Lower lobe of right lung (tissue), 2 donors: Measurements from ENCODE around the gene MARCKS. TPM values are rescaled to one million over a fixed set of nuclear protein-coding genes. Genes with fewer than 3 reads are reported as not detected.

ENCODE experiments used
- ATAC-seq, 2 donors: fragments of 200-7000 bp; cut with Tn5 transposase; one replicate each; pipeline ENCODE4 v1.9.1; 2020 to 2022; ENCODE audit warnings: mild to moderate bottlenecking in 2 of 2, moderate library complexity in 2 of 2
- DNase-seq: peaks from one replicate; pipeline ENCODE4 v3.0.0-alpha.2; 2020
- H3K27ac ChIP-seq: fragments of 200-600 bp; one replicate; pipeline ENCODE4 v1.8.0; 2022
- H3K27me3 ChIP-seq: fragments of 200-600 bp; one replicate; pipeline ENCODE4 v1.8.0; 2022; ENCODE audit warnings: low read depth
- H3K36me3 ChIP-seq: fragments of 200-600 bp; one replicate; pipeline ENCODE4 v1.8.0; 2022; ENCODE audit warnings: mild to moderate bottlenecking
- H3K4me1 ChIP-seq: fragments of 200-600 bp; one replicate; pipeline ENCODE4 v1.8.0; 2022
- H3K4me3 ChIP-seq: fragments of 200-600 bp; one replicate; pipeline ENCODE4 v1.8.0; 2022; ENCODE audit warnings: mild to moderate bottlenecking
- H3K9me3 ChIP-seq: fragments of 200-600 bp; one replicate; pipeline ENCODE4 v1.8.0; 2022
- intact Hi-C: fragments of 100-400 bp; cut with DNase I; formaldehyde crosslinking; loops from one replicate; pipeline ENCODE4 v1.11.0; 2022
- total RNA-seq: library from RNA; stranded (reverse); fragmentation: NEBNext Ultra II Directional; extraction: Animal tissue kit (Norgen Biotek cat#: 25700); gene quantifications from one replicate; pipeline ENCODE4 v1.2.1, GENCODE V29; 2021
- TF ChIP-seq, protein P1 (sequence below): fragments of 200-600 bp; IDR thresholded peaks from one replicate; pipeline ENCODE4 v1.8.0; 2022; ENCODE audit warnings: antibody characterized with exemption, mild to moderate bottlenecking
- donor health status: DM: no; HTN: yes; CAD: no; lungs with severe emphysema.

Gene MARCKS
- total RNA-seq, 1 donor from 2014 or later = 62.1 TPM

DNA sequence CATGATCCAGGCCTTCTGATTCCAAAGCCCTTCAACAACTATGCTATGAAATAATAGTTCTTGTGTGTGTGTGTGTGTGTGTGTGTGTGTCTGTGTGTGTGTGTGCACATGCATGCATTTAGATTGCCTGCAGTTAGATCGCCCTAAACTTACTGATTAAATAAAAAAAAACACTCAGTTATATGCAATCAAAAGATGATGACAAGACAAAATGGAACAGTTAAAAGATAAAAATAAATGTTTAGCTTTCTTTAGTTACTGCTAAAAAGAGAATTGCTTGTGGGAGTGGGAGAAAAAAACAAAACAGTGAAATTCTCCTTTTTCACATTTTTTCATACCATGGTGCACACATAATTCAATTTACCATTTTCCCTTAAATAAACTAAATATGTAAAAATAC, 29.4 kb downstream of the MARCKS start:
- no peak overlapping the region for H3K27ac ChIP-seq
- ATAC-seq (no peak), DNase-seq (no peak)
- no peaks in the 10 kb centered on the region for H3K27me3 ChIP-seq
- TF ChIP-seq, protein P1, sequence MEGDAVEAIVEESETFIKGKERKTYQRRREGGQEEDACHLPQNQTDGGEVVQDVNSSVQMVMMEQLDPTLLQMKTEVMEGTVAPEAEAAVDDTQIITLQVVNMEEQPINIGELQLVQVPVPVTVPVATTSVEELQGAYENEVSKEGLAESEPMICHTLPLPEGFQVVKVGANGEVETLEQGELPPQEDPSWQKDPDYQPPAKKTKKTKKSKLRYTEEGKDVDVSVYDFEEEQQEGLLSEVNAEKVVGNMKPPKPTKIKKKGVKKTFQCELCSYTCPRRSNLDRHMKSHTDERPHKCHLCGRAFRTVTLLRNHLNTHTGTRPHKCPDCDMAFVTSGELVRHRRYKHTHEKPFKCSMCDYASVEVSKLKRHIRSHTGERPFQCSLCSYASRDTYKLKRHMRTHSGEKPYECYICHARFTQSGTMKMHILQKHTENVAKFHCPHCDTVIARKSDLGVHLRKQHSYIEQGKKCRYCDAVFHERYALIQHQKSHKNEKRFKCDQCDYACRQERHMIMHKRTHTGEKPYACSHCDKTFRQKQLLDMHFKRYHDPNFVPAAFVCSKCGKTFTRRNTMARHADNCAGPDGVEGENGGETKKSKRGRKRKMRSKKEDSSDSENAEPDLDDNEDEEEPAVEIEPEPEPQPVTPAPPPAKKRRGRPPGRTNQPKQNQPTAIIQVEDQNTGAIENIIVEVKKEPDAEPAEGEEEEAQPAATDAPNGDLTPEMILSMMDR = no peak
- H3K36me3 ChIP-seq = no peaks in the 10 kb centered on the region
- no peak overlapping the region for H3K4me3 ChIP-seq
- no peaks in the 10 kb centered on the region for H3K4me1 ChIP-seq
- intact Hi-C loops = no loop called here
- H3K9me3 ChIP-seq = no peaks in the 10 kb centered on the region

DNA sequence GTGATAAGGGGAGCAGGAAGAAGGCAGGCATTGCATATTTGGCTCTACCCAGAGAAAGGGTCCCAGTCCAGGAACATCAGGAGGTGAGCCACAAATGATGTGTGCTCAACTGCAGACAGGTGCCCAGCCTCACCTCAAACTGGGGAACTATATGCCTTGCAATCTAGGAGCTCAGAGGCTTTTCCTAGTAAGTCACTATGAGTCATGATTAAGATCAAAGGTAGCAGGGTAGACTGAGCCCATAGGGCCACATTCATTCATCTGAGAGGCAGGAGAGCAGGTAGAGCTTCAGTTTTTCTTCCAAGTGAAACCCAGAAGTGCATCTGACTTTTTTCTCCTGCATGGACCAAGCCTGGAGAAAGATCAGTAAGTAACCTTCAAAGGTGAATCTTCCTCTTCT, 31.3 kb downstream of the MARCKS start:
- Histone ChIP-seq H3K4me1 (no peaks in the 10 kb centered on the region), H3K36me3 (no peaks in the 10 kb centered on the region), H3K27me3 (no peaks in the 10 kb centered on the region), H3K4me3 (no peak overlapping the region), H3K9me3 (peaks cover 4% of the 10 kb centered on the region), H3K27ac (no peak overlapping the region)
- no peak for DNase-seq
- intact Hi-C loops = no loop called here
- ATAC-seq = no peak
- TF ChIP-seq, protein P1 = no peak

DNA sequence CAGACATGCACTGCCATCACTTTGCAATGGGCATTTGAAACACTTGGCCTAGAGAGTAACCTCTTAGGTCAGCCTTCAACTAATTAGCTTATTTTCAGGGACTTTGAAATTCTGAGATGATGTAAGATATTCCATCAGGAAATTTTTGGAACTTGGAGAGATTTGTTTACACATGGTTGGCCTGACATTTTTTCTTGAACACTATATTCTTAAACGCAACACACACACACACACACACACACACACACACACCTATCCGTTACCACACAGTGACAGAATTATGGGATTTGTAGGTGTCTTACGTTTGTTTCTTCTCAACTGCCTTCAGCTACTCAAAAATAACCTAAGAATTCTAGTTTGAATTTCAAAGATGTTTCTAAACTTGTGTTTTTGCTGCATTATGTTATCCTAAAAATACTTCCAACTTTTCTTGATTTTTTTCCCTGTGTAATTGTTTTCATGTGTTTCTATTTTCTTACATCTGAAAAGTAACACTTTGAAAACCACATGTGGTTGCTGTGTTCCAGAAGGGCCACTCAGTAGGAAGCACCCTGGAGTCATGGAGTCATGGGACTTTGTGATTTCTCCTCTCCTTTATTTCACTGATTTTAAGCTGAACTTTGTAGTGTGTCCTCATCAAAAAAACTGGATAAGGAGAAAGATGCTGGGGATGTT, 31.9 kb downstream of the MARCKS start:
- ATAC-seq (no peak), DNase-seq (no peak)
- H3K4me3 ChIP-seq = no peak overlapping the region
- H3K4me1 ChIP-seq = no peaks in the 10 kb centered on the region
- H3K27ac ChIP-seq = no peak overlapping the region
- no peaks in the 10 kb centered on the region for H3K27me3 ChIP-seq
- TF ChIP-seq, protein P1 = no peak
- H3K9me3 ChIP-seq = peaks cover 4% of the 10 kb centered on the region
- no peaks in the 10 kb centered on the region for H3K36me3 ChIP-seq
- intact Hi-C loops = no loop called here

DNA sequence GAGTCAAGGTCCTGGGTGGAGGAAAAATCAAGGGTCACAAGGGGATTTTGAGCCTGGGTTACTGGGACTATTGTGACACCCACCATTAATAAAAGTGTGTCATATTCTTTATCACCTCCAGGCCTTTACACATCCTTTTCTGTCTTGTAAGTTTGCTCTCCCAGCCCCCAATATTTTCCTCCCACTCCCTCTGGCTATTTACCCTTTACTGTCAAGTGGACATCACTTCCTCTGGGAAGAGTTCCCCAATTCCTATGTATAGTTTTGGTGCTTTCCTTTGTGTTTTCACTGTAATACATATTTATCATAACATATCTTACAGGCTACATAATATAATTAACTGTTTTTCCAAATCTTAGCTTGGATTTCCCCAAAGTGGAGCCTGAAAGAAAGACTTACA, 36.3 kb downstream of the MARCKS start:
- H3K4me1 ChIP-seq = no peaks in the 10 kb centered on the region

DNA sequence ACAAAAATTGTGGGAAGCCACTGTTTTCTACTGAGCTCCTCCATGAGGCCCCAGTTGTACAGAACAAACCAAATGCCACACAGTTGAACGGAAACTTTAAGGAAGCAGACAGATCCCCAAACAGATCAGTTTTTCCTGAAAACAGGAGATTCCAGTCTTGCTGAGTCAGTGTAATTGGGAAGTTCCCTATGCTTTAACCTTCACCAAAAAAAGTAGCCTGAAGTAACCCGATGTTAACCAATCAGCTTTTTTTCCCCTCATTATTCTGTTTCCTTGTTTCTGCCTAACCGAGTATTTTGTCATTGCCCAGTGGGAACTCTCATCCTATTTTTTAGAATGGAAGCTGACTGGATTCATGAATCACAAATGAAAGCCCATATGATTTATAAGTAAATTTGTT, 36.7 kb downstream of the MARCKS start:
- H3K9me3 ChIP-seq = peaks cover 4% of the 10 kb centered on the region
- H3K27me3 ChIP-seq = no peaks in the 10 kb centered on the region
- intact Hi-C loops = no loop called here
- no peaks in the 10 kb centered on the region for H3K4me1 ChIP-seq
- H3K4me3 ChIP-seq = no peak overlapping the region
- TF ChIP-seq, protein P1 = no peak
- DNase-seq (no peak), ATAC-seq (no peak)
- no peaks in the 10 kb centered on the region for H3K36me3 ChIP-seq
- no peak overlapping the region for H3K27ac ChIP-seq

More for the DNA sequence above, 36.3 kb downstream of the MARCKS start:
- TF ChIP-seq, protein P1 = no peak
- Histone ChIP-seq H3K36me3 (no peaks in the 10 kb centered on the region), H3K4me3 (no peak overlapping the region), H3K9me3 (peaks cover 4% of the 10 kb centered on the region), H3K27ac (no peak overlapping the region), H3K27me3 (no peaks in the 10 kb centered on the region)
- intact Hi-C loops = no loop called here
- ATAC-seq (no peak), DNase-seq (no peak)
